ENCODE results near the gene NTM. TPM values are rescaled to one million over a fixed set of nuclear protein-coding genes. Genes with fewer than 3 reads are reported as not detected.

NTM gene
- total RNA-seq, 4 donors from 2014 or later = 1.4 to 5.7 TPM; not detected in 2

DNA sequence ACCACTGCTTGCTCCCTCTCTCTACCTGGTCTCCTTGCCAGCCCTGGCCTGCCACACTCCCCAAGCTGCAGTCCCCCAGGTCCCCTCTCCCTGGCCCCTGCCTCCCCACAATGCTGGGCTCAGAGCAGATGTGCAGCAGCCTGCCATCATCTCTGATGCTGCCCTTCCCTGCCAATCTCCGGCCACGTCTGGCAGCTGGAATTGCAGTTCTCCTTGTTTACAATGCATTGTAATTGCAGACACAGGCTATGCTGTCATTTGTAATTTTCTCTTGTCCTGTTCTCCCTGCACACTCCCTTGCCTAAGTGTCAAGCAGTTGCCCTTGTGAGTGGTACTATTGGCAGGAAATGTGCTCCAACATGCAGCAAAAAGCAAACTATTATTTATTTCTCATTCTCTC lies 222.3 kb downstream of the NTM start:
- Histone ChIP-seq H3K4me3 (no peak overlapping the region), H3K27ac (no peak overlapping the region), H3K9me3 (no peaks in the 10 kb centered on the region), H3K27me3 (no peaks in the 10 kb centered on the region), H3K4me1 (no peaks in the 10 kb centered on the region), H3K36me3 (no peaks in the 10 kb centered on the region)
- TF ChIP-seq POLR2A (IDR thresholded peaks at IDR 0.05) = no peak
- TF ChIP-seq, protein P1, sequence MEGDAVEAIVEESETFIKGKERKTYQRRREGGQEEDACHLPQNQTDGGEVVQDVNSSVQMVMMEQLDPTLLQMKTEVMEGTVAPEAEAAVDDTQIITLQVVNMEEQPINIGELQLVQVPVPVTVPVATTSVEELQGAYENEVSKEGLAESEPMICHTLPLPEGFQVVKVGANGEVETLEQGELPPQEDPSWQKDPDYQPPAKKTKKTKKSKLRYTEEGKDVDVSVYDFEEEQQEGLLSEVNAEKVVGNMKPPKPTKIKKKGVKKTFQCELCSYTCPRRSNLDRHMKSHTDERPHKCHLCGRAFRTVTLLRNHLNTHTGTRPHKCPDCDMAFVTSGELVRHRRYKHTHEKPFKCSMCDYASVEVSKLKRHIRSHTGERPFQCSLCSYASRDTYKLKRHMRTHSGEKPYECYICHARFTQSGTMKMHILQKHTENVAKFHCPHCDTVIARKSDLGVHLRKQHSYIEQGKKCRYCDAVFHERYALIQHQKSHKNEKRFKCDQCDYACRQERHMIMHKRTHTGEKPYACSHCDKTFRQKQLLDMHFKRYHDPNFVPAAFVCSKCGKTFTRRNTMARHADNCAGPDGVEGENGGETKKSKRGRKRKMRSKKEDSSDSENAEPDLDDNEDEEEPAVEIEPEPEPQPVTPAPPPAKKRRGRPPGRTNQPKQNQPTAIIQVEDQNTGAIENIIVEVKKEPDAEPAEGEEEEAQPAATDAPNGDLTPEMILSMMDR (IDR thresholded peaks at IDR 0.05) = no peak
- no peak for DNase-seq
- intact Hi-C loops (cut with DNase I; ENCODE audit: low total_unique reads) = no loop called here

DNA sequence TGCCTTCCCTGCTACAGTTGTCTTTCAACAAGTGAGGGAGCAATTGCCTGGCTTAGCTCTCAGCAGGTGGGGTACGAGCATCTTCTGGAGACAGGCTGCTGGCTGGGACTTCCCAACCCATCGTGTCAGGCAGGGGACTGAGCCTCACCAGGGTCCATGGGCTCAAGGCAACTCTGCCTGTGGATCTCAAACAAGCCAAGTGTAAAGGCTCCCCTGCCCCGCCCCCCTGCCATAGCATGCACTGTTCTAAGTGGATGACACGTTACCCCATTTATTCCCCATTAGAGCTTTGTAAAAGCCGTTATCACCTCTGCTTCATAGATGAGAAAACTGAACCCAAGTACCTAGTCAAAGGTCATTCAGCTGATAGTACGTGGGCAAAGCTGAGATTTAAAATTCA lies 222.9 kb downstream of the NTM start:
- H3K4me1 ChIP-seq = no peaks in the 10 kb centered on the region
- H3K4me3 ChIP-seq = no peak overlapping the region
- no peaks in the 10 kb centered on the region for H3K9me3 ChIP-seq
- no peak overlapping the region for H3K27ac ChIP-seq
- DNase-seq = no peak
- TF ChIP-seq, protein P1 (IDR thresholded peaks at IDR 0.05) = no peak
- no peak for TF ChIP-seq POLR2A (IDR thresholded peaks at IDR 0.05)
- H3K36me3 ChIP-seq = no peaks in the 10 kb centered on the region
- intact Hi-C loops (cut with DNase I; ENCODE audit: low total_unique reads) = no loop called here
- no peaks in the 10 kb centered on the region for H3K27me3 ChIP-seq

DNA sequence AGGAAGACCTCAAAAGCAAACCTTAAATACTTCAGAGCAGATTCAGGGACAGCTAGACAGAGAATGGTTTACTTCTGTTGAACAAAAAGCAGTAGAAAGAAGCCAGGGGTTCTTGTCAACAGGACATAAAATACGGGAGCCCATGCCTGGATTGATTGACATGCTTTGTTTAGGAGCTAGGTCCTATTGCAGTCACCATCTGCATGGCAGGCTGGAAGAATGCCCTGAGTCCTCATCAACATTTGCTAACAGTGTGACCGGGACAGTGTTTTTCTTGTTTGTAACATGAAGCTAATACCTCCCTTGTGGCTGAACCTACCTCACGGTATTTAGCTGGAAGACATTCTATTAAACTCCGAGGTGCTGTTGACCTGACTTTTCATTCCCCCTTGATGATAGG lies 225.4 kb downstream of the NTM start:
- no peak for TF ChIP-seq POLR2A (IDR thresholded peaks at IDR 0.05)
- TF ChIP-seq, protein P1 (IDR thresholded peaks at IDR 0.05) = no peak
- Histone ChIP-seq H3K9me3 (no peaks in the 10 kb centered on the region), H3K27ac (no peak overlapping the region), H3K4me1 (no peaks in the 10 kb centered on the region), H3K4me3 (no peak overlapping the region), H3K27me3 (no peaks in the 10 kb centered on the region), H3K36me3 (no peaks in the 10 kb centered on the region)
- no peak for DNase-seq
- intact Hi-C loops (cut with DNase I; ENCODE audit: low total_unique reads) = no loop called here

DNA sequence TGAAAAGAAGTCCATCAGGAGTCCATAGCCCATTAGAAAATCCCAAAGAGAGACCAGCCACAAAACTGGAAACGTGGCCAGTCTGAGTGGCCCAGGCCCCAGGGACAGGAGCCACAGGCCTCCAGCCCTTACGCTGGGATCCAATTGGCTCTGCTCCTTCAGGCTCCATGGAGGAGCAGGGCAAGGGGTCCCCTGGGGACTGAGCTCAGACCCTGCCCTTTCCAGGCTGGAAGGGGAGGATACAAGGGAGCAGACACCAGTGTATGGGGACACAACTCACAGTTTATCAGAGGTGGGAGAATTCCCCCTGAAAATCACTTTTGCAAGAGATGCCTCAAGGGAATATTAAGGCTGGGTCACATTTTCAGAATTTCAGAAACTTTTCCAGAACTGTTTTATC lies 227.5 kb downstream of the NTM start:
- TF ChIP-seq POLR2A (IDR thresholded peaks at IDR 0.05) = no peak
- TF ChIP-seq, protein P1 (IDR thresholded peaks at IDR 0.05) = no peak
- Histone ChIP-seq H3K9me3 (no peaks in the 10 kb centered on the region), H3K27me3 (no peaks in the 10 kb centered on the region), H3K27ac (no peak overlapping the region), H3K4me3 (no peak overlapping the region), H3K4me1 (no peaks in the 10 kb centered on the region), H3K36me3 (no peaks in the 10 kb centered on the region)
- intact Hi-C loops (cut with DNase I; ENCODE audit: low total_unique reads) = no loop called here
- DNase-seq = no peak

DNA sequence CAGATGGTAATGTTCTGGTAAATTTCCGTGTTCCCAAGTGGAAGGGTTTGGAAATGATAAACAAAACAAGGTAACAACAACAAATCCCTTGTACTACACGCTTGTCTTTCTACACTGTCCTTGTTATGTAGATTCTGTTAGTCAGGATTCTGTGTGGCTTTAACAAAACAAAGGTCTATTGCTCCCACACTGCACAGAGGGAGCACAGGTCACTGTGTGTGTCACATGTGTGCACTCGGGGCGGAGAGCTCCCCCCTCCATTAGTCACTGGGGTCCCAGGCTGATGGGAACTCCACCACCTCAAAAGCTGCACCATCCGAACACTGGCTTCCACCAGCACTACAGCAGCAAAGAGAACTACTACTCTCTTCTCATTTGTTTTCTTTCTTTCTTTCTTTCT lies 227.9 kb downstream of the NTM start:
- DNase-seq = no peak
- intact Hi-C loops (cut with DNase I; ENCODE audit: low total_unique reads) = no loop called here
- TF ChIP-seq POLR2A (IDR thresholded peaks at IDR 0.05) = no peak
- TF ChIP-seq, protein P1 (IDR thresholded peaks at IDR 0.05) = no peak
- Histone ChIP-seq H3K27ac (no peak overlapping the region), H3K4me1 (no peaks in the 10 kb centered on the region), H3K4me3 (no peak overlapping the region), H3K36me3 (no peaks in the 10 kb centered on the region), H3K9me3 (no peaks in the 10 kb centered on the region), H3K27me3 (no peaks in the 10 kb centered on the region)

All from uterus (tissue), 4 donors.